Suprapubic skin (tissue), 4 donors: ENCODE results near the gene MSMP.

Experiments
- EP300 ChIP-seq: sonication (generic); formaldehyde crosslinking; IDR thresholded peaks from one replicate; pipeline ENCODE4 v1.6.1; 2017; ENCODE audit warnings: antibody characterized with exemption
- POLR2A ChIP-seq, 2 donors: fragments of 450-650 bp; IDR thresholded peaks; one replicate each; pipeline ENCODE4 v1.6.1; 2017; ENCODE audit warnings: antibody characterized with exemption in 2 of 2, mild to moderate bottlenecking in 2 of 2, moderate library complexity in 2 of 2
- POLR2AphosphoS5 ChIP-seq, 3 donors: sonication (generic); formaldehyde crosslinking; IDR thresholded peaks; one replicate each; pipeline ENCODE4 v1.6.1; 2017; ENCODE audit warnings: antibody characterized with exemption in 3 of 3
- TF ChIP-seq, protein P1 (sequence below), 2 donors: fragments of 200-600 bp in 1 of 2; fragments of 450-650 bp in 1 of 2; sonication (generic) in 1 of 2; IDR thresholded peaks; one replicate each; pipeline ENCODE4 v1.5.1; 2016 to 2019; ENCODE audit warnings: antibody characterized with exemption in 2 of 2, mild to moderate bottlenecking in 1 of 2, moderate library complexity in 1 of 2

DNA sequence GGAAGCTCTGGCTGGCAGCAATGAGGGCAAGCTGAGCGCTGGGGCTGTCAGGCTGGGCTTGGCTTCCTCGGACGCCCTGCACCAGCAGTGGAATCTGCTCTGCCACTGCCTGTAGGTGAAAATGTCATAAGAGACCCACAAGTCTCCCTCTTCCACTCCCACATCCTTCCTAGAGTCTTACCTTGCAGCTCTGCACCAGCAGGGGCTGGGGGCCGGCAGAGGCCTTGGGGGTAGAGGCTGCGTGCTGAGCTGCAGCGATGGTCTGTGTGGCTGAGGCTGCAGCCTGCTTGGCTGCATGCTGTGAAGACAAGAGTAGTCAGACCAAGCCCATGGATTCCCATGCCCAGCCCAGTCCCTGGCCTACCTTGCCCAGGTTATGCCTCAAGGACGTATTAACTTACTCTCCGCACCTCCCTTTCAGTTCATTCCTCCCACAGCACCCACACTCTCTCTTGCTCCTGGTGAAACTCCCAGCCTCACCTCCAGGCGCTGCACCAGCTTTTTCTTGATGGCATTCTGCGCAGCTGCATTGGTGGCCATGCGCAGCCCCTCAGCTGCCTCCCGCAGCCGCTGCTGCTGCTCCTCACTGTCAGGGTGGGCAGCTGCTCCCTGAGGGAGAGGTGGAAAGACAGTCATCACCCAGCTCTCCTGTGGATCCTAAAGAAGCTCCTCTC lies 39.4 kb downstream of the MSMP start:
- TF ChIP-seq POLR2A (IDR thresholded peaks at IDR 0.05) (no peak), POLR2AphosphoS5 (IDR thresholded peaks at IDR 0.05) (no peak), EP300 (no peak)
- TF ChIP-seq, protein P1, sequence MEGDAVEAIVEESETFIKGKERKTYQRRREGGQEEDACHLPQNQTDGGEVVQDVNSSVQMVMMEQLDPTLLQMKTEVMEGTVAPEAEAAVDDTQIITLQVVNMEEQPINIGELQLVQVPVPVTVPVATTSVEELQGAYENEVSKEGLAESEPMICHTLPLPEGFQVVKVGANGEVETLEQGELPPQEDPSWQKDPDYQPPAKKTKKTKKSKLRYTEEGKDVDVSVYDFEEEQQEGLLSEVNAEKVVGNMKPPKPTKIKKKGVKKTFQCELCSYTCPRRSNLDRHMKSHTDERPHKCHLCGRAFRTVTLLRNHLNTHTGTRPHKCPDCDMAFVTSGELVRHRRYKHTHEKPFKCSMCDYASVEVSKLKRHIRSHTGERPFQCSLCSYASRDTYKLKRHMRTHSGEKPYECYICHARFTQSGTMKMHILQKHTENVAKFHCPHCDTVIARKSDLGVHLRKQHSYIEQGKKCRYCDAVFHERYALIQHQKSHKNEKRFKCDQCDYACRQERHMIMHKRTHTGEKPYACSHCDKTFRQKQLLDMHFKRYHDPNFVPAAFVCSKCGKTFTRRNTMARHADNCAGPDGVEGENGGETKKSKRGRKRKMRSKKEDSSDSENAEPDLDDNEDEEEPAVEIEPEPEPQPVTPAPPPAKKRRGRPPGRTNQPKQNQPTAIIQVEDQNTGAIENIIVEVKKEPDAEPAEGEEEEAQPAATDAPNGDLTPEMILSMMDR (IDR thresholded peaks at IDR 0.05) = no peak
